SU-DHL-6 (cell line): ENCODE results near the gene HLF.

Experiments
- H2AFZ ChIP-seq: fragments of 200-600 bp; sonication (generic); 2 replicates; pipeline ENCODE4 v1.6.1; 2014; ENCODE audit warnings: low read depth, mild to moderate bottlenecking, moderate library complexity, mixed read lengths, antibody characterized with exemption, low read length; ENCODE audit not compliant: severe bottlenecking
- H3F3A ChIP-seq: fragments of 200-600 bp; shearing (Covaris generic); 2 replicates; pipeline ENCODE4 v1.6.0; 2016; ENCODE audit warnings: antibody characterized with exemption, mild to moderate bottlenecking; ENCODE audit not compliant: insufficient read depth
- H3K27ac ChIP-seq: fragments of 200-600 bp; sonication (generic); 2 replicates; pipeline ENCODE4 v1.5.1; 2016; ENCODE audit warnings: low read depth, mild to moderate bottlenecking, low read length, moderate library complexity, mixed read lengths
- H3K27me3 ChIP-seq: fragments of 200-600 bp; sonication (generic), shearing (Covaris generic); 2 replicates; pipeline ENCODE4 v1.6.0; 2014; ENCODE audit warnings: mild to moderate bottlenecking, low read length
- H3K36me3 ChIP-seq: fragments of 200-600 bp; sonication (generic); 2 replicates; pipeline ENCODE4 v1.6.1; 2014; ENCODE audit warnings: mild to moderate bottlenecking, low read length, mixed read lengths
- H3K4me2 ChIP-seq: fragments of 300-600, 200-600 bp; shearing (Covaris generic), sonication (generic); 2 replicates; pipeline ENCODE4 v1.6.0; 2014; ENCODE audit warnings: low read length, low read depth, mild to moderate bottlenecking; ENCODE audit not compliant: poor library complexity, severe bottlenecking
- H3K4me3 ChIP-seq: fragments of 200-600 bp; sonication (generic); 2 replicates; pipeline ENCODE4 v1.5.1; 2014; ENCODE audit warnings: antibody characterized with exemption, low read length, mild to moderate bottlenecking, mixed read lengths; ENCODE audit not compliant: insufficient read depth, poor library complexity, severe bottlenecking
- H3K79me2 ChIP-seq: fragments of 200-600 bp; sonication (generic); 2 replicates; pipeline ENCODE4 v1.6.1; 2014; ENCODE audit warnings: mild to moderate bottlenecking, low read length, moderate library complexity; ENCODE audit not compliant: insufficient read depth
- H3K9ac ChIP-seq: fragments of 200-600 bp; sonication (generic); 2 replicates; pipeline ENCODE4 v1.7.0; 2014; ENCODE audit warnings: mild to moderate bottlenecking, low read length
- H3K9me2 ChIP-seq: fragments of 200-600 bp; sonication (generic); replicated peaks from 2 replicates; pipeline ENCODE4 v1.6.1; 2014; ENCODE audit warnings: low read length; ENCODE audit not compliant: insufficient read depth
- H3K9me3 ChIP-seq: fragments of 200-600 bp; sonication (generic); 2 replicates; pipeline ENCODE4 v1.6.1; 2014; ENCODE audit warnings: low read length, mixed read lengths; ENCODE audit not compliant: insufficient read depth
- H4K20me1 ChIP-seq: fragments of 200-600 bp; sonication (generic); 2 replicates; pipeline ENCODE4 v1.6.1; 2014; ENCODE audit warnings: low read depth, mild to moderate bottlenecking, antibody characterized with exemption, low read length, moderate library complexity, mixed read lengths
- EZH2phosphoT487 ChIP-seq: fragments of 200-600 bp; sonication (generic), shearing (Covaris generic); conservative IDR thresholded peaks from 2 replicates; pipeline ENCODE4 v1.6.1; 2018; ENCODE audit warnings: mild to moderate bottlenecking, antibody characterized with exemption, low read length, moderate library complexity, mixed read lengths
- TF ChIP-seq, protein P1 (sequence below): fragments of 200-600 bp; sonication (generic); IDR thresholded peaks from one replicate; pipeline ENCODE4 v1.5.1; 2017; ENCODE audit warnings: antibody characterized with exemption, mild to moderate bottlenecking, low read length, moderate library complexity; ENCODE audit not compliant: insufficient read depth, poor library complexity, severe bottlenecking

HLF gene

DNA sequence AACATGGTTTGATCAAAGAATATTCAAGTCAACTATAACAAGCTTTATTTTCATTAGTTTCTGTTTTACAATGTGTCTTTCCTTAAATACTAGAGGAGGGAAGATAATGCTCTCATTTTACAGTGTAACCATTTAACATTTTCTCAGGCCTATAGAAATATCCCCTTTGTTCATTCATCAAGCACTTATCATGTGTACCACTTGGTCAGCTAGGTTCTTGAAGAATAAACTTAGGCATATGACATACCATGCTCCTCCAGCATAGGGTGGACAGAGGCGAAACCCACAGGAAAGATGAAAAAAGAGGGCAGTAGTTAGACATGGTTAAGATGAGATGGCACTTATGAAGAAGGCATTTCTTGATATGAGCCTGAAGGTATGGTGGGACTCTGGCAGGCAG lies 34.0 kb upstream of the HLF start:
- Histone ChIP-seq H4K20me1 (no peaks in the 10 kb centered on the region), H3K36me3 (no peaks in the 10 kb centered on the region), H3K27me3 (no peaks in the 10 kb centered on the region), H3K4me3 (no peak overlapping the region), H3K79me2 (no peaks in the 10 kb centered on the region), H3F3A (no peaks in the 10 kb centered on the region), H3K9me2 (no peaks in the 10 kb centered on the region), H3K9ac (no peak overlapping the region), H3K9me3 (no peaks in the 10 kb centered on the region), H2AFZ (no peak overlapping the region), H3K27ac (no peak overlapping the region), H3K4me2 (no peak overlapping the region)
- TF ChIP-seq, protein P1, sequence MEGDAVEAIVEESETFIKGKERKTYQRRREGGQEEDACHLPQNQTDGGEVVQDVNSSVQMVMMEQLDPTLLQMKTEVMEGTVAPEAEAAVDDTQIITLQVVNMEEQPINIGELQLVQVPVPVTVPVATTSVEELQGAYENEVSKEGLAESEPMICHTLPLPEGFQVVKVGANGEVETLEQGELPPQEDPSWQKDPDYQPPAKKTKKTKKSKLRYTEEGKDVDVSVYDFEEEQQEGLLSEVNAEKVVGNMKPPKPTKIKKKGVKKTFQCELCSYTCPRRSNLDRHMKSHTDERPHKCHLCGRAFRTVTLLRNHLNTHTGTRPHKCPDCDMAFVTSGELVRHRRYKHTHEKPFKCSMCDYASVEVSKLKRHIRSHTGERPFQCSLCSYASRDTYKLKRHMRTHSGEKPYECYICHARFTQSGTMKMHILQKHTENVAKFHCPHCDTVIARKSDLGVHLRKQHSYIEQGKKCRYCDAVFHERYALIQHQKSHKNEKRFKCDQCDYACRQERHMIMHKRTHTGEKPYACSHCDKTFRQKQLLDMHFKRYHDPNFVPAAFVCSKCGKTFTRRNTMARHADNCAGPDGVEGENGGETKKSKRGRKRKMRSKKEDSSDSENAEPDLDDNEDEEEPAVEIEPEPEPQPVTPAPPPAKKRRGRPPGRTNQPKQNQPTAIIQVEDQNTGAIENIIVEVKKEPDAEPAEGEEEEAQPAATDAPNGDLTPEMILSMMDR = no peak
- no peak for TF ChIP-seq EZH2phosphoT487

GRCh38 chr17:55233840-55234239 lies 30.9 kb upstream of the HLF start:
- H3K9me2 ChIP-seq = no peaks in the 10 kb centered on the region
- H3F3A ChIP-seq = no peaks in the 10 kb centered on the region
- no peak overlapping the region for H3K4me2 ChIP-seq
- H4K20me1 ChIP-seq = no peaks in the 10 kb centered on the region
- no peaks in the 10 kb centered on the region for H3K79me2 ChIP-seq
- H3K27ac ChIP-seq = no peak overlapping the region
- no peak overlapping the region for H2AFZ ChIP-seq
- no peaks in the 10 kb centered on the region for H3K9me3 ChIP-seq
- TF ChIP-seq, protein P1 = no peak
- TF ChIP-seq EZH2phosphoT487 = no peak
- H3K36me3 ChIP-seq = no peaks in the 10 kb centered on the region
- no peak overlapping the region for H3K4me3 ChIP-seq
- no peaks in the 10 kb centered on the region for H3K27me3 ChIP-seq
- H3K9ac ChIP-seq = no peak overlapping the region

- Histone ChIP-seq H2AFZ (no peak overlapping the region), H3K27ac (no peak overlapping the region)
Measured at GRCh38 chr17:55236316-55236715, 28.4 kb upstream of the HLF start.

More at GRCh38 chr17:55236316-55236715, 28.4 kb upstream of the HLF start:
- Histone ChIP-seq H3K79me2 (no peaks in the 10 kb centered on the region), H3K9me2 (no peaks in the 10 kb centered on the region), H3K9me3 (no peaks in the 10 kb centered on the region), H3K36me3 (no peaks in the 10 kb centered on the region), H3K4me3 (no peak overlapping the region), H4K20me1 (no peaks in the 10 kb centered on the region), H3K27me3 (no peaks in the 10 kb centered on the region), H3K4me2 (no peak overlapping the region), H3K9ac (no peak overlapping the region), H3F3A (no peaks in the 10 kb centered on the region)
- TF ChIP-seq EZH2phosphoT487 = no peak
- TF ChIP-seq, protein P1 = no peak
